H1 (cell line): Measurements from ENCODE around the gene NSG2. TPM values are rescaled to one million over a fixed set of nuclear protein-coding genes. Genes with fewer than 3 reads are reported as not detected.

Source experiments
- CTCF ChIA-PET: fragments of 300-600 bp; sonication (Branson Sonifier 250); formaldehyde crosslinking; loops from one replicate; lab custom pipeline; 2021; ENCODE audit not compliant: partially characterized antibody; lab: Charles Lee
- POLR2A ChIA-PET: fragments of 300-600 bp; sonication (Branson Sonifier 250); formaldehyde crosslinking; loops from one replicate; lab custom pipeline; 2021; ENCODE audit warnings: inconsistent platforms; ENCODE audit not compliant: partially characterized antibody; lab: Charles Lee
- DNase-seq, 2 experiments: peaks; one replicate each; pipeline versions ENCODE4 v3.0.0 to v3.0.0-alpha.2; 2010 to 2022; ENCODE audit warnings: low spot score in 2 of 2, low read depth in 1 of 2, mixed read lengths in 1 of 2
- FAIRE-seq: peaks from 2 replicates; lab custom pipeline; 2011; peaks lifted over from hg19 to GRCh38; lab: Jason Lieb, UNC
- H2AFZ ChIP-seq: 2 replicates; pipeline ENCODE4 v1.8.1; 2012; ENCODE audit warnings: low read length, inconsistent platforms
- H2AK5ac ChIP-seq: 2 replicates; pipeline ENCODE4 v1.6.1; 2013; ENCODE audit warnings: low read depth, low read length
- H2BK120ac ChIP-seq: replicated peaks from 2 replicates; pipeline ENCODE3; 2013; ENCODE audit warnings: low read depth, low read length, inconsistent platforms
- H2BK12ac ChIP-seq: 2 replicates; pipeline ENCODE4 v1.6.1; 2013; ENCODE audit warnings: low read depth, low read length
- H2BK15ac ChIP-seq: 2 replicates; pipeline ENCODE4 v1.6.1; 2013; ENCODE audit warnings: low read length
- H2BK20ac ChIP-seq: 2 replicates; pipeline ENCODE4 v1.6.1; 2013; ENCODE audit warnings: low read length
- H2BK5ac ChIP-seq: 2 replicates; pipeline ENCODE4 v1.6.1; 2013; ENCODE audit warnings: low read depth, low read length
- H3K14ac ChIP-seq: 2 replicates; pipeline ENCODE4 v1.6.1; 2013; ENCODE audit warnings: inconsistent platforms; ENCODE audit not compliant: insufficient read length
- H3K18ac ChIP-seq: 2 replicates; pipeline ENCODE4 v1.6.1; 2013; ENCODE audit warnings: low read length; ENCODE audit errors: extremely low read depth
- H3K23ac ChIP-seq: 2 replicates; pipeline ENCODE4 v1.6.1; 2013; ENCODE audit warnings: inconsistent platforms; ENCODE audit not compliant: insufficient read length
- H3K23me2 ChIP-seq: 2 replicates; pipeline ENCODE4 v1.6.1; 2013; ENCODE audit warnings: low read depth, low read length
- H3K27ac ChIP-seq: 2 replicates; pipeline ENCODE4 v1.6.1; 2011; ENCODE audit warnings: low read depth, low read length, inconsistent platforms
- H3K27me3 ChIP-seq, 4 experiments: replicated peaks in 1 of 4; 1 replicate in 1 of 4; 2 replicates in 3 of 4; pipeline versions ENCODE4 v1.6.1 to v1.8.1; 2011 to 2013; ENCODE audit warnings: low read length in 3 of 4, mild to moderate bottlenecking in 3 of 4, inconsistent platforms in 2 of 4, mixed read lengths in 2 of 4, moderate library complexity in 1 of 4; ENCODE audit not compliant: control insufficient read depth in 3 of 4, insufficient read depth in 3 of 4; ENCODE audit errors: extremely low read depth in 1 of 4
- H3K36me3 ChIP-seq, 4 experiments: 2 replicates each; pipeline versions ENCODE4 v1.6.1 to v1.8.1; 2011 to 2013; ENCODE audit warnings: mild to moderate bottlenecking in 4 of 4, low read length in 3 of 4, moderate library complexity in 2 of 4, control low read depth in 1 of 4, inconsistent platforms in 1 of 4; ENCODE audit not compliant: insufficient read depth in 4 of 4, control insufficient read depth in 2 of 4
- H3K4ac ChIP-seq: replicated peaks from 2 replicates; pipeline ENCODE3; 2013; ENCODE audit warnings: low read length, low read depth, mixed read lengths, inconsistent platforms; ENCODE audit not compliant: insufficient read length
- H3K4me1 ChIP-seq, 4 experiments: replicated peaks in 1 of 4; 1 replicate in 1 of 4; 2 replicates in 3 of 4; pipeline versions ENCODE4 v1.6.1 to v1.8.1; 2011 to 2013; ENCODE audit warnings: low read length in 3 of 4, inconsistent platforms in 2 of 4, mixed read lengths in 1 of 4; ENCODE audit not compliant: insufficient read depth in 4 of 4, control insufficient read depth in 3 of 4
- H3K4me2 ChIP-seq, 2 experiments: 2 replicates each; pipeline versions ENCODE4 v1.6.1 to v1.8.1; 2011 to 2013; ENCODE audit warnings: low read depth in 2 of 2, low read length in 2 of 2, control low read depth in 1 of 2, inconsistent platforms in 1 of 2, mild to moderate bottlenecking in 1 of 2; ENCODE audit not compliant: insufficient read depth in 1 of 2
- H3K4me3 ChIP-seq, 4 experiments: fragments of 200-600, 300-600 bp in 1 of 4; sonication (generic), shearing (Covaris generic), sonication (Bioruptor Twin) in 1 of 4; 2 replicates each; pipeline versions ENCODE4 v1.5.1 to v1.8.1; 2011 to 2016; ENCODE audit warnings: low read length in 4 of 4, low read depth in 3 of 4, control low read depth in 2 of 4, inconsistent platforms in 2 of 4, mild to moderate bottlenecking in 2 of 4, mixed read lengths in 1 of 4, moderate library complexity in 1 of 4; ENCODE audit not compliant: insufficient read depth in 2 of 4; ENCODE audit errors: extremely low read depth in 1 of 4
- H3K56ac ChIP-seq: replicated peaks from 2 replicates; pipeline ENCODE3; 2013; ENCODE audit warnings: low read depth, mild to moderate bottlenecking, mixed read lengths, low read length, inconsistent platforms; ENCODE audit not compliant: insufficient read length
- H3K79me1 ChIP-seq: 2 replicates; pipeline ENCODE4 v1.6.1; 2013; ENCODE audit warnings: low read depth, low read length, control low read depth
- H3K79me2 ChIP-seq, 2 experiments: 2 replicates each; pipeline versions ENCODE4 v1.6.1 to v1.8.1; 2012 to 2013; ENCODE audit warnings: low read length in 2 of 2, mild to moderate bottlenecking in 2 of 2, inconsistent platforms in 1 of 2; ENCODE audit not compliant: insufficient read depth in 2 of 2, control insufficient read depth in 1 of 2
- H3K9ac ChIP-seq, 4 experiments: replicated peaks in 1 of 4; 1 replicate in 1 of 4; 2 replicates in 3 of 4; pipeline versions ENCODE4 v1.6.1 to v1.8.1; 2011 to 2013; ENCODE audit warnings: low read depth in 3 of 4, low read length in 3 of 4, control low read depth in 2 of 4, mild to moderate bottlenecking in 2 of 4, moderate library complexity in 2 of 4, inconsistent platforms in 1 of 4; ENCODE audit errors: extremely low read depth in 1 of 4
- H3K9me3 ChIP-seq, 2 experiments: 2 replicates each; pipeline versions ENCODE4 v1.6.1 to v1.8.1; 2012 to 2013; ENCODE audit warnings: mild to moderate bottlenecking in 2 of 2, moderate library complexity in 2 of 2, control low read depth in 1 of 2, inconsistent platforms in 1 of 2, low read depth in 1 of 2, low read length in 1 of 2, mixed read lengths in 1 of 2; ENCODE audit not compliant: insufficient read depth in 2 of 2
- H4K20me1 ChIP-seq, 2 experiments: replicated peaks in 1 of 2; 2 replicates each; pipeline versions ENCODE3 to v1.8.1; 2011 to 2013; ENCODE audit warnings: inconsistent platforms in 2 of 2, low read length in 2 of 2, mild to moderate bottlenecking in 1 of 2; ENCODE audit not compliant: insufficient read depth in 2 of 2, control insufficient read depth in 1 of 2
- H4K5ac ChIP-seq: 2 replicates; pipeline ENCODE4 v1.6.1; 2013; ENCODE audit warnings: low read length, low read depth, mixed read lengths, inconsistent platforms; ENCODE audit not compliant: insufficient read length
- H4K8ac ChIP-seq: 2 replicates; pipeline ENCODE4 v1.8.0; 2013; ENCODE audit warnings: mild to moderate bottlenecking, moderate library complexity, low read length, inconsistent platforms; ENCODE audit not compliant: insufficient read depth; ENCODE audit errors: extremely low read depth
- H4K91ac ChIP-seq: replicated peaks from 2 replicates; pipeline ENCODE3; 2013; ENCODE audit warnings: low read length, mixed read lengths, inconsistent platforms; ENCODE audit not compliant: insufficient read length
- BCL11A ChIP-seq, 2 experiments: IDR thresholded peaks; one replicate each; pipeline ENCODE4 v1.6.1; 2011; ENCODE audit warnings: low read depth in 2 of 2, low read length in 2 of 2, mild to moderate bottlenecking in 2 of 2
- CBX8 ChIP-seq: fragments of 300-800, 300-1000 bp; sonication (generic); IDR thresholded peaks from 2 replicates; pipeline ENCODE4 v1.7.1; 2016; ENCODE audit warnings: low read depth, low read length, borderline replicate concordance
- CHD2 ChIP-seq: IDR thresholded peaks from 2 replicates; pipeline ENCODE4 v1.6.1; 2012; ENCODE audit warnings: low read length, improper control_type of control experiment
- FOSL1 ChIP-seq: IDR thresholded peaks from 2 replicates; pipeline ENCODE4 v1.6.1; 2011; ENCODE audit warnings: mild to moderate bottlenecking, low read depth, low read length, moderate library complexity; ENCODE audit not compliant: insufficient read depth
- HDAC2 ChIP-seq, 2 experiments: fragments of 300-600 bp in 1 of 2; sonication (generic) in 1 of 2; IDR thresholded peaks; 2 replicates each; pipeline ENCODE4 v1.6.1; 2011 to 2012; ENCODE audit warnings: low read depth in 2 of 2, low read length in 2 of 2, mild to moderate bottlenecking in 2 of 2, moderate library complexity in 2 of 2, borderline replicate concordance in 1 of 2, inconsistent platforms in 1 of 2
- HDAC6 ChIP-seq: IDR thresholded peaks from one replicate; pipeline ENCODE4 v1.7.1; 2012; ENCODE audit warnings: low read depth, mild to moderate bottlenecking, inconsistent platforms, low read length, moderate library complexity
- JUND ChIP-seq: IDR thresholded peaks from 2 replicates; pipeline ENCODE4 v1.6.1; 2011; ENCODE audit warnings: mild to moderate bottlenecking, improper control_type of control experiment, low read length
- KDM4A ChIP-seq: IDR thresholded peaks from one replicate; pipeline ENCODE4 v1.7.1; 2012; ENCODE audit warnings: low read depth, mild to moderate bottlenecking, moderate library complexity, low read length, inconsistent platforms; ENCODE audit not compliant: severe bottlenecking
- NANOG ChIP-seq: IDR thresholded peaks from 2 replicates; pipeline ENCODE4 v1.6.1; 2011; ENCODE audit warnings: low read length, low read depth, mild to moderate bottlenecking, inconsistent platforms; ENCODE audit not compliant: insufficient read depth, poor library complexity, severe bottlenecking
- RAD21 ChIP-seq, 2 experiments: IDR thresholded peaks in 1 of 2; conservative IDR thresholded peaks in 1 of 2; 2 replicates each; pipeline ENCODE4 v1.6.1; 2011; ENCODE audit warnings: low read depth in 2 of 2, low read length in 2 of 2, improper control_type of control experiment in 1 of 2, inconsistent platforms in 1 of 2, mild to moderate bottlenecking in 1 of 2, moderate library complexity in 1 of 2
- RXRA ChIP-seq: IDR thresholded peaks from 2 replicates; pipeline ENCODE4 v1.6.1; 2011; ENCODE audit warnings: low read depth, mild to moderate bottlenecking, low read length, moderate library complexity; ENCODE audit not compliant: insufficient read depth
- SIN3A ChIP-seq, 2 experiments: IDR thresholded peaks in 1 of 2; conservative IDR thresholded peaks in 1 of 2; 2 replicates each; pipeline ENCODE4 v1.6.1; 2011 to 2012; ENCODE audit warnings: low read length in 2 of 2, improper control_type of control experiment in 1 of 2, low read depth in 1 of 2, mild to moderate bottlenecking in 1 of 2
- TAF7 ChIP-seq: optimal IDR thresholded peaks from 2 replicates; pipeline ENCODE3; 2011; ENCODE audit warnings: low read depth, mild to moderate bottlenecking, inconsistent platforms, low read length, moderate library complexity, borderline replicate concordance
- WGBS, 2 experiments: shearing (Covaris generic) in 1 of 2; methylation state at CpG; one replicate each; pipeline versions ENCODE4 v1.1.6 to v1.1.7; 2013 to 2015; ENCODE audit warnings: low lambda C conversion rate in 2 of 2, mixed read lengths in 2 of 2, inconsistent platforms in 1 of 2, low coverage in 1 of 2, missing lambda C conversion rate in 1 of 2; ENCODE audit not compliant: insufficient replicate concordance in 2 of 2, insufficient coverage in 1 of 2, insufficient read length in 1 of 2; ENCODE audit errors: extremely low coverage in 1 of 2, missing lambda C conversion rate in 1 of 2; 5-methylcytosine and 5-hydroxymethylcytosine counted together
- polyA plus RNA-seq, 7 experiments: library from polyadenylated mRNA; depleted of rRNA in 3 of 7; stranded (reverse) in 5 of 7; unstranded in 2 of 7; fragments of >200 nt in 5 of 7; fragments of 200-250 nt in 2 of 7; gene quantifications; 1 replicate in 5 of 7; 2 replicates in 1 of 7; 4 replicates in 1 of 7; pipeline versions ENCODE4 v1.2.1 to v1.2.3, GENCODE V29; 2011 to 2013; ENCODE audit warnings: missing spikeins in 2 of 7, mixed read lengths in 2 of 7
- total RNA-seq: library from RNA; stranded (reverse); fragmentation: NEBNext Ultra II Directional; extraction: Animal tissue kit (Norgen Biotek cat#: 25700); gene quantifications from 2 replicates; pipeline ENCODE4 v1.2.1, GENCODE V29; 2021

The NSG2 gene
- total and polyA plus RNA-seq, 2 of the 8 experiments (the other 6 are each of a cell fraction or from before 2014, with no cell fraction given), result 0.56 to 0.78 TPM

DNA sequence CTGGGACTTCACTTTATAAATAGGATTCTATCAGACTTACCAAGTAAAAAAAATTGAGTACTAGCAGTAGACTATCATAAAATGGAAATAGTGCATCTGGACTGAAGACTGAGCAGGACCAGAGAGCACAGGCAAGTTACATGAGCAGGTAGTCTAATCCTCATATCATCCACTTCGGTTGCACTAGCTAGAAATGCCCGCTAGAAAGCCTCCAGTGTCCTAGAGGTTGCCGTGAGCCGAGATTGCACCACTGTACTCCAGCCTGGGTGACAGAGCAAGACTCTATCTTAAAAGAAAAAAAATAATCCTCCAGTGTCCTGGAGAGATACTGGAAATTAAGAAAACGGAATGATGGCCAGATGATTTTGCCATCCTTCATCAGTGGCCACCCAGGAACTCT, 36.6 kb upstream of the NSG2 start:
- H3K4me1 ChIP-seq, result no peaks in the 10 kb centered on the region
- no peaks in the 10 kb centered on the region for H3K27me3 ChIP-seq
- H2BK12ac ChIP-seq, result no peak overlapping the region
- no peak overlapping the region for H2BK20ac ChIP-seq
- no peak overlapping the region for H2AFZ ChIP-seq
- H3K9ac ChIP-seq, result no peak overlapping the region
- no peak overlapping the region for H4K91ac ChIP-seq
- no peak overlapping the region for H3K4ac ChIP-seq
- no peak overlapping the region for H2AK5ac ChIP-seq
- H2BK120ac ChIP-seq, result no peak overlapping the region
- 92% methylated on average over 5 of the region's 5 CpGs; no CpG with 5 or more reads in 1 of the 2 experiments for WGBS, 2 experiments
- no peak overlapping the region for H3K23ac ChIP-seq
- H3K9me3 ChIP-seq, result no peaks in the 10 kb centered on the region; a peak in 1 of 4 replicates
- no peak for FAIRE-seq
- H3K36me3 ChIP-seq, result no peaks in the 10 kb centered on the region
- no peaks in the 10 kb centered on the region for H3K23me2 ChIP-seq
- H2BK5ac ChIP-seq, result no peak overlapping the region
- no peaks in the 10 kb centered on the region for H3K79me2 ChIP-seq
- no peak overlapping the region for H3K14ac ChIP-seq
- H3K18ac ChIP-seq, result no peak overlapping the region
- H3K56ac ChIP-seq, result no peak overlapping the region
- no peak overlapping the region for H3K27ac ChIP-seq
- no peak for DNase-seq
- H4K8ac ChIP-seq, result no peak overlapping the region
- H4K20me1 ChIP-seq, result no peaks in the 10 kb centered on the region
- H3K4me2 ChIP-seq, result no peak overlapping the region
- ChIA-PET POLR2A (no interaction called here), CTCF (interaction anchor here (1.4 kb wide), 1 partner anchor 314 kb away, joined by 3 read pairs; no protein-coding TSS in a partner anchor)
- no peak overlapping the region for H2BK15ac ChIP-seq
- H4K5ac ChIP-seq, result no peak overlapping the region
- H3K79me1 ChIP-seq, result no peaks in the 10 kb centered on the region
- H3K4me3 ChIP-seq, result no peak overlapping the region
- TF ChIP-seq FOSL1 (no peak), HDAC2 (IDR thresholded peaks at IDR 0.05; ENCODE audit: borderline replicate concordance in 1 of 2, low read depth in 2 of 2, low read length in 2 of 2) (no peak), TAF7 (no peak), RXRA (no peak), BCL11A (IDR thresholded peaks at IDR 0.05; ENCODE audit: low read depth in 2 of 2, low read length in 2 of 2) (no peak), KDM4A (no peak), RAD21 (IDR thresholded peaks at IDR 0.05 in 1 of 2, conservative IDR thresholded peaks at IDR 0.05 in 1 of 2; ENCODE audit: low read depth in 2 of 2, low read length in 2 of 2) (no peak), NANOG (no peak), CBX8 (no peak), HDAC6 (no peak), CHD2 (no peak), JUND (no peak), SIN3A (conservative IDR thresholded peaks at IDR 0.05 in 1 of 2, IDR thresholded peaks at IDR 0.05 in 1 of 2; ENCODE audit: low read depth in 1 of 2, low read length in 2 of 2) (no peak)
